Spleen (tissue), 11 donors: ENCODE results near the gene MMD. TPM values are rescaled to one million over a fixed set of nuclear protein-coding genes. Genes with fewer than 3 reads are reported as not detected.

Experiments used
- DNase-seq: peaks from one replicate; pipeline ENCODE4 v3.0.0-alpha.2; 2020
- H3K27ac ChIP-seq, 8 donors: fragments of 200-600 bp; sonication (generic) in 7 of 8; 1 replicate in 4 of 8; 2 replicates in 4 of 8; pipeline versions ENCODE4 v1.5.0 to v1.8.0; 2016 to 2021; ENCODE audit warnings: inconsistent platforms in 4 of 8, mild to moderate bottlenecking in 4 of 8, moderate library complexity in 1 of 8
- H3K27me3 ChIP-seq, 7 donors: fragments of 200-600 bp; sonication (generic) in 6 of 7; replicated peaks in 1 of 7; 1 replicate in 4 of 7; 2 replicates in 3 of 7; pipeline versions ENCODE4 v1.5.0 to v1.8.0; 2016 to 2021; ENCODE audit warnings: inconsistent platforms in 3 of 7, mild to moderate bottlenecking in 1 of 7
- H3K36me3 ChIP-seq, 6 donors: fragments of 200-600 bp; sonication (generic) in 5 of 6; 1 replicate in 4 of 6; 2 replicates in 2 of 6; pipeline versions ENCODE4 v1.5.0 to v1.8.0; 2016 to 2021; ENCODE audit warnings: inconsistent platforms in 2 of 6
- H3K4me1 ChIP-seq, 6 donors: fragments of 200-600 bp; sonication (generic) in 5 of 6; 1 replicate in 3 of 6; 2 replicates in 3 of 6; pipeline versions ENCODE4 v1.5.0 to v1.8.0; 2016 to 2021; ENCODE audit warnings: inconsistent platforms in 3 of 6
- H3K4me3 ChIP-seq, 8 donors: fragments of 200-600 bp; sonication (generic) in 7 of 8; 1 replicate in 4 of 8; 2 replicates in 4 of 8; pipeline versions ENCODE4 v1.5.0 to v1.8.0; 2016 to 2021; ENCODE audit warnings: inconsistent platforms in 4 of 8, mild to moderate bottlenecking in 4 of 8, moderate library complexity in 2 of 8
- H3K9me3 ChIP-seq, 8 donors: fragments of 200-600 bp; sonication (generic) in 7 of 8; 1 replicate in 4 of 8; 2 replicates in 4 of 8; pipeline versions ENCODE4 v1.5.0 to v1.8.0; 2016 to 2021; ENCODE audit warnings: inconsistent platforms in 4 of 8
- CTCF ChIP-seq, 11 experiments: fragments of 200-600 bp in 7 of 11; fragments of 450-650 bp in 4 of 11; sonication (generic) in 4 of 11; IDR thresholded peaks in 8 of 11; conservative IDR thresholded peaks in 3 of 11; 1 replicate in 7 of 11; 2 replicates in 4 of 11; pipeline versions ENCODE4 v1.4.0 to v1.8.0; 2016 to 2021; ENCODE audit warnings: antibody characterized with exemption in 11 of 11, inconsistent platforms in 4 of 11, mild to moderate bottlenecking in 1 of 11
- POLR2A ChIP-seq, 3 donors: fragments of 450-650 bp; IDR thresholded peaks; one replicate each; pipeline ENCODE4 v1.5.1; 2017; ENCODE audit warnings: antibody characterized with exemption in 3 of 3, mild to moderate bottlenecking in 1 of 3
- POLR2AphosphoS5 ChIP-seq, 3 donors: sonication (generic); formaldehyde crosslinking; IDR thresholded peaks; one replicate each; pipeline ENCODE4 v1.5.1; 2017; ENCODE audit warnings: antibody characterized with exemption in 3 of 3
- WGBS, 5 donors: extraction: QIAGEN DNeasy Blood & Tissue Kit in 3 of 5; methylation state at CpG; one replicate each; pipeline versions ENCODE4 v1.1.5 to v1.1.7; 2013 to 2018; 5-methylcytosine and 5-hydroxymethylcytosine counted together
- intact Hi-C: fragments of 100-400 bp; cut with DNase I; formaldehyde crosslinking; loops from one replicate; pipeline ENCODE4 v1.15.0; 2023; ENCODE audit warnings: low total_unique reads
- polyA plus RNA-seq, 3 donors: library from polyadenylated mRNA; stranded (reverse); fragments of 200-250 nt; gene quantifications; one replicate each; pipeline ENCODE4 v1.2.1, GENCODE V29; 2013
- total RNA-seq, 7 donors: library from RNA; depleted of rRNA in 3 of 7; stranded (reverse); fragments of >200 nt in 3 of 7; fragmentation: NEBNext Ultra II Directional in 4 of 7; extraction: Animal tissue kit (Norgen Biotek cat#: 25700) in 4 of 7; gene quantifications; one replicate each; pipeline versions ENCODE4 v1.1.0 to v1.2.1, GENCODE V29; 2016 to 2021
- donor health status: healthy with polysubstance abuse.
- donor health status: DM: no; HTN: no; CAD: no; lungs with moderate emphysema.
- donor health status: DM: no; HTN: no; CAD: no.
- donor health status: Bipolar disorder and iron deficiency.
- donor health status: healthy.
- donor health status: DM: no; HTN: no; CAD: no.
- donor health status: DM: yes; HTN: yes; CAD: no.

Gene MMD
- total and polyA plus RNA-seq, 10 donors, result 18.6 to 47.9 (median 37.4) TPM

- DNase-seq, result no peak
- H3K4me1 ChIP-seq, result peaks cover 9 to 46% (median 21%) of the 10 kb centered on the region in 6 donors
- intact Hi-C loops, result no loop called here
- no peaks in the 10 kb centered on the region for H3K27me3 ChIP-seq
- H3K9me3 ChIP-seq, result no peaks in the 10 kb centered on the region
- 87 to 97% (median 94%) methylated on average over 4 of the region's 4 CpGs for WGBS, 5 donors
- TF ChIP-seq POLR2AphosphoS5 (IDR thresholded peaks at IDR 0.05) (no peak), CTCF (IDR thresholded peaks at IDR 0.05 in 8 of 11, conservative IDR thresholded peaks at IDR 0.05 in 3 of 11) (no peak), POLR2A (IDR thresholded peaks at IDR 0.05) (no peak)
- peaks cover 5 to 43% (median 31%) of the 10 kb centered on the region in 6 donors for H3K36me3 ChIP-seq
- H3K27ac ChIP-seq, result no peak overlapping the region
- no peak overlapping the region for H3K4me3 ChIP-seq
Observed at GRCh38 chr17:55414983-55415382, 6.7 kb downstream of the MMD start.

- no peak for TF ChIP-seq POLR2AphosphoS5 (IDR thresholded peaks at IDR 0.05)
- TF ChIP-seq CTCF (IDR thresholded peaks at IDR 0.05 in 8 of 11, conservative IDR thresholded peaks at IDR 0.05 in 3 of 11), result no peak
- no peak for TF ChIP-seq POLR2A (IDR thresholded peaks at IDR 0.05)
- intact Hi-C loops, result no loop called here
- DNase-seq, result no peak
- Histone ChIP-seq H3K27me3 (no peaks in the 10 kb centered on the region), H3K9me3 (no peaks in the 10 kb centered on the region), H3K36me3 (peaks cover 5 to 53% (median 41%) of the 10 kb centered on the region in 6 donors), H3K4me3 (no peak overlapping the region), H3K27ac (no peak overlapping the region), H3K4me1 (peaks cover 0 to 35% (median 11%) of the 10 kb centered on the region in 6 donors)
- 86 to 91% (median 88%) methylated on average over 8 of the region's 8 CpGs for WGBS, 5 donors
Observed at GRCh38 chr17:55413825-55414489, 7.7 kb downstream of the MMD start.

- Histone ChIP-seq H3K9me3 (no peaks in the 10 kb centered on the region), H3K4me1 (peaks cover 0 to 23% (median 7%) of the 10 kb centered on the region in 6 donors), H3K4me3 (no peak overlapping the region), H3K36me3 (peaks cover 5 to 78% (median 60%) of the 10 kb centered on the region in 6 donors), H3K27me3 (no peaks in the 10 kb centered on the region), H3K27ac (no peak overlapping the region)
- DNase-seq, result no peak
- TF ChIP-seq POLR2A (IDR thresholded peaks at IDR 0.05), result no peak
- TF ChIP-seq POLR2AphosphoS5 (IDR thresholded peaks at IDR 0.05), result no peak
- intact Hi-C loops, result no loop called here
- 91 to 97% (median 94%) methylated on average over 1 of the region's 1 CpG for WGBS, 5 donors
Observed at GRCh38 chr17:55411463-55411855, 10.2 kb downstream of the MMD start.

- 93 to 99% (median 93%) methylated on average over 5 of the region's 5 CpGs for WGBS, 5 donors
- peaks cover 0 to 18% (median 7%) of the 10 kb centered on the region in 6 donors for H3K4me1 ChIP-seq
- intact Hi-C loops, result no loop called here
- no peak overlapping the region for H3K27ac ChIP-seq
- no peak for DNase-seq
- TF ChIP-seq CTCF (IDR thresholded peaks at IDR 0.05 in 8 of 11, conservative IDR thresholded peaks at IDR 0.05 in 3 of 11) (no peak), POLR2AphosphoS5 (IDR thresholded peaks at IDR 0.05) (no peak)
- H3K9me3 ChIP-seq, result no peaks in the 10 kb centered on the region
- H3K36me3 ChIP-seq, result peaks cover 5 to 83% (median 64%) of the 10 kb centered on the region in 6 donors
- no peak overlapping the region for H3K4me3 ChIP-seq
- H3K27me3 ChIP-seq, result no peaks in the 10 kb centered on the region
Observed at GRCh38 chr17:55410722-55411462, 10.7 kb downstream of the MMD start.
